H1 (cell line): ENCODE results near the gene MTPN. TPM values are rescaled to one million over a fixed set of nuclear protein-coding genes. Genes with fewer than 3 reads are reported as not detected.

Experiments used
- CTCF ChIA-PET: fragments of 300-600 bp; sonication (Branson Sonifier 250); formaldehyde crosslinking; loops from one replicate; lab custom pipeline; 2021; ENCODE audit not compliant: partially characterized antibody; lab: Charles Lee
- POLR2A ChIA-PET: fragments of 300-600 bp; sonication (Branson Sonifier 250); formaldehyde crosslinking; loops from one replicate; lab custom pipeline; 2021; ENCODE audit warnings: inconsistent platforms; ENCODE audit not compliant: partially characterized antibody; lab: Charles Lee
- DNase-seq, 2 experiments: peaks; one replicate each; pipeline versions ENCODE4 v3.0.0 to v3.0.0-alpha.2; 2010 to 2022; ENCODE audit warnings: low spot score in 2 of 2, low read depth in 1 of 2, mixed read lengths in 1 of 2
- FAIRE-seq: peaks from 2 replicates; lab custom pipeline; 2011; peaks lifted over from hg19 to GRCh38; lab: Jason Lieb, UNC
- H2AFZ ChIP-seq: 2 replicates; pipeline ENCODE4 v1.8.1; 2012; ENCODE audit warnings: low read length, inconsistent platforms
- H2AK5ac ChIP-seq: 2 replicates; pipeline ENCODE4 v1.6.1; 2013; ENCODE audit warnings: low read depth, low read length
- H2BK120ac ChIP-seq: replicated peaks from 2 replicates; pipeline ENCODE3; 2013; ENCODE audit warnings: low read depth, low read length, inconsistent platforms
- H2BK12ac ChIP-seq: 2 replicates; pipeline ENCODE4 v1.6.1; 2013; ENCODE audit warnings: low read depth, low read length
- H2BK15ac ChIP-seq: 2 replicates; pipeline ENCODE4 v1.6.1; 2013; ENCODE audit warnings: low read length
- H2BK20ac ChIP-seq: 2 replicates; pipeline ENCODE4 v1.6.1; 2013; ENCODE audit warnings: low read length
- H2BK5ac ChIP-seq: 2 replicates; pipeline ENCODE4 v1.6.1; 2013; ENCODE audit warnings: low read depth, low read length
- H3K14ac ChIP-seq: 2 replicates; pipeline ENCODE4 v1.6.1; 2013; ENCODE audit warnings: inconsistent platforms; ENCODE audit not compliant: insufficient read length
- H3K18ac ChIP-seq: 2 replicates; pipeline ENCODE4 v1.6.1; 2013; ENCODE audit warnings: low read length; ENCODE audit errors: extremely low read depth
- H3K23ac ChIP-seq: 2 replicates; pipeline ENCODE4 v1.6.1; 2013; ENCODE audit warnings: inconsistent platforms; ENCODE audit not compliant: insufficient read length
- H3K23me2 ChIP-seq: 2 replicates; pipeline ENCODE4 v1.6.1; 2013; ENCODE audit warnings: low read depth, low read length
- H3K27ac ChIP-seq: 2 replicates; pipeline ENCODE4 v1.6.1; 2011; ENCODE audit warnings: low read depth, low read length, inconsistent platforms
- H3K27me3 ChIP-seq, 4 experiments: replicated peaks in 1 of 4; 1 replicate in 1 of 4; 2 replicates in 3 of 4; pipeline versions ENCODE4 v1.6.1 to v1.8.1; 2011 to 2013; ENCODE audit warnings: low read length in 3 of 4, mild to moderate bottlenecking in 3 of 4, inconsistent platforms in 2 of 4, mixed read lengths in 2 of 4, moderate library complexity in 1 of 4; ENCODE audit not compliant: control insufficient read depth in 3 of 4, insufficient read depth in 3 of 4; ENCODE audit errors: extremely low read depth in 1 of 4
- H3K36me3 ChIP-seq, 4 experiments: 2 replicates each; pipeline versions ENCODE4 v1.6.1 to v1.8.1; 2011 to 2013; ENCODE audit warnings: mild to moderate bottlenecking in 4 of 4, low read length in 3 of 4, moderate library complexity in 2 of 4, control low read depth in 1 of 4, inconsistent platforms in 1 of 4; ENCODE audit not compliant: insufficient read depth in 4 of 4, control insufficient read depth in 2 of 4
- H3K4ac ChIP-seq: replicated peaks from 2 replicates; pipeline ENCODE3; 2013; ENCODE audit warnings: low read length, low read depth, mixed read lengths, inconsistent platforms; ENCODE audit not compliant: insufficient read length
- H3K4me1 ChIP-seq, 4 experiments: replicated peaks in 1 of 4; 1 replicate in 1 of 4; 2 replicates in 3 of 4; pipeline versions ENCODE4 v1.6.1 to v1.8.1; 2011 to 2013; ENCODE audit warnings: low read length in 3 of 4, inconsistent platforms in 2 of 4, mixed read lengths in 1 of 4; ENCODE audit not compliant: insufficient read depth in 4 of 4, control insufficient read depth in 3 of 4
- H3K4me2 ChIP-seq, 2 experiments: 2 replicates each; pipeline versions ENCODE4 v1.6.1 to v1.8.1; 2011 to 2013; ENCODE audit warnings: low read depth in 2 of 2, low read length in 2 of 2, control low read depth in 1 of 2, inconsistent platforms in 1 of 2, mild to moderate bottlenecking in 1 of 2; ENCODE audit not compliant: insufficient read depth in 1 of 2
- H3K4me3 ChIP-seq, 4 experiments: fragments of 200-600, 300-600 bp in 1 of 4; sonication (generic), shearing (Covaris generic), sonication (Bioruptor Twin) in 1 of 4; 2 replicates each; pipeline versions ENCODE4 v1.5.1 to v1.8.1; 2011 to 2016; ENCODE audit warnings: low read length in 4 of 4, low read depth in 3 of 4, control low read depth in 2 of 4, inconsistent platforms in 2 of 4, mild to moderate bottlenecking in 2 of 4, mixed read lengths in 1 of 4, moderate library complexity in 1 of 4; ENCODE audit not compliant: insufficient read depth in 2 of 4; ENCODE audit errors: extremely low read depth in 1 of 4
- H3K56ac ChIP-seq: replicated peaks from 2 replicates; pipeline ENCODE3; 2013; ENCODE audit warnings: low read depth, mild to moderate bottlenecking, mixed read lengths, low read length, inconsistent platforms; ENCODE audit not compliant: insufficient read length
- H3K79me1 ChIP-seq: 2 replicates; pipeline ENCODE4 v1.6.1; 2013; ENCODE audit warnings: low read depth, low read length, control low read depth
- H3K79me2 ChIP-seq, 2 experiments: 2 replicates each; pipeline versions ENCODE4 v1.6.1 to v1.8.1; 2012 to 2013; ENCODE audit warnings: low read length in 2 of 2, mild to moderate bottlenecking in 2 of 2, inconsistent platforms in 1 of 2; ENCODE audit not compliant: insufficient read depth in 2 of 2, control insufficient read depth in 1 of 2
- H3K9ac ChIP-seq, 4 experiments: replicated peaks in 1 of 4; 1 replicate in 1 of 4; 2 replicates in 3 of 4; pipeline versions ENCODE4 v1.6.1 to v1.8.1; 2011 to 2013; ENCODE audit warnings: low read depth in 3 of 4, low read length in 3 of 4, control low read depth in 2 of 4, mild to moderate bottlenecking in 2 of 4, moderate library complexity in 2 of 4, inconsistent platforms in 1 of 4; ENCODE audit errors: extremely low read depth in 1 of 4
- H3K9me3 ChIP-seq, 2 experiments: 2 replicates each; pipeline versions ENCODE4 v1.6.1 to v1.8.1; 2012 to 2013; ENCODE audit warnings: mild to moderate bottlenecking in 2 of 2, moderate library complexity in 2 of 2, control low read depth in 1 of 2, inconsistent platforms in 1 of 2, low read depth in 1 of 2, low read length in 1 of 2, mixed read lengths in 1 of 2; ENCODE audit not compliant: insufficient read depth in 2 of 2
- H4K20me1 ChIP-seq, 2 experiments: replicated peaks in 1 of 2; 2 replicates each; pipeline versions ENCODE3 to v1.8.1; 2011 to 2013; ENCODE audit warnings: inconsistent platforms in 2 of 2, low read length in 2 of 2, mild to moderate bottlenecking in 1 of 2; ENCODE audit not compliant: insufficient read depth in 2 of 2, control insufficient read depth in 1 of 2
- H4K5ac ChIP-seq: 2 replicates; pipeline ENCODE4 v1.6.1; 2013; ENCODE audit warnings: low read length, low read depth, mixed read lengths, inconsistent platforms; ENCODE audit not compliant: insufficient read length
- H4K8ac ChIP-seq: 2 replicates; pipeline ENCODE4 v1.8.0; 2013; ENCODE audit warnings: mild to moderate bottlenecking, moderate library complexity, low read length, inconsistent platforms; ENCODE audit not compliant: insufficient read depth; ENCODE audit errors: extremely low read depth
- H4K91ac ChIP-seq: replicated peaks from 2 replicates; pipeline ENCODE3; 2013; ENCODE audit warnings: low read length, mixed read lengths, inconsistent platforms; ENCODE audit not compliant: insufficient read length
- BACH1 ChIP-seq: IDR thresholded peaks from 2 replicates; pipeline ENCODE4 v1.6.1; 2012; ENCODE audit warnings: low read length, improper control_type of control experiment
- MAFK ChIP-seq: IDR thresholded peaks from 2 replicates; pipeline ENCODE4 v1.6.1; 2012; ENCODE audit warnings: low read depth, mild to moderate bottlenecking, improper control_type of control experiment, low read length
- WGBS, 2 experiments: shearing (Covaris generic) in 1 of 2; methylation state at CpG; one replicate each; pipeline versions ENCODE4 v1.1.6 to v1.1.7; 2013 to 2015; ENCODE audit warnings: low lambda C conversion rate in 2 of 2, mixed read lengths in 2 of 2, inconsistent platforms in 1 of 2, low coverage in 1 of 2, missing lambda C conversion rate in 1 of 2; ENCODE audit not compliant: insufficient replicate concordance in 2 of 2, insufficient coverage in 1 of 2, insufficient read length in 1 of 2; ENCODE audit errors: extremely low coverage in 1 of 2, missing lambda C conversion rate in 1 of 2; 5-methylcytosine and 5-hydroxymethylcytosine counted together
- polyA plus RNA-seq, 7 experiments: library from polyadenylated mRNA; depleted of rRNA in 3 of 7; stranded (reverse) in 5 of 7; unstranded in 2 of 7; fragments of >200 nt in 5 of 7; fragments of 200-250 nt in 2 of 7; gene quantifications; 1 replicate in 5 of 7; 2 replicates in 1 of 7; 4 replicates in 1 of 7; pipeline versions ENCODE4 v1.2.1 to v1.2.3, GENCODE V29; 2011 to 2013; ENCODE audit warnings: missing spikeins in 2 of 7, mixed read lengths in 2 of 7
- total RNA-seq: library from RNA; stranded (reverse); fragmentation: NEBNext Ultra II Directional; extraction: Animal tissue kit (Norgen Biotek cat#: 25700); gene quantifications from 2 replicates; pipeline ENCODE4 v1.2.1, GENCODE V29; 2021

MTPN gene
- total and polyA plus RNA-seq, 2 of the 8 experiments (the other 6 are each of a cell fraction or from before 2014, with no cell fraction given), result 33.0 to 101 TPM

DNA sequence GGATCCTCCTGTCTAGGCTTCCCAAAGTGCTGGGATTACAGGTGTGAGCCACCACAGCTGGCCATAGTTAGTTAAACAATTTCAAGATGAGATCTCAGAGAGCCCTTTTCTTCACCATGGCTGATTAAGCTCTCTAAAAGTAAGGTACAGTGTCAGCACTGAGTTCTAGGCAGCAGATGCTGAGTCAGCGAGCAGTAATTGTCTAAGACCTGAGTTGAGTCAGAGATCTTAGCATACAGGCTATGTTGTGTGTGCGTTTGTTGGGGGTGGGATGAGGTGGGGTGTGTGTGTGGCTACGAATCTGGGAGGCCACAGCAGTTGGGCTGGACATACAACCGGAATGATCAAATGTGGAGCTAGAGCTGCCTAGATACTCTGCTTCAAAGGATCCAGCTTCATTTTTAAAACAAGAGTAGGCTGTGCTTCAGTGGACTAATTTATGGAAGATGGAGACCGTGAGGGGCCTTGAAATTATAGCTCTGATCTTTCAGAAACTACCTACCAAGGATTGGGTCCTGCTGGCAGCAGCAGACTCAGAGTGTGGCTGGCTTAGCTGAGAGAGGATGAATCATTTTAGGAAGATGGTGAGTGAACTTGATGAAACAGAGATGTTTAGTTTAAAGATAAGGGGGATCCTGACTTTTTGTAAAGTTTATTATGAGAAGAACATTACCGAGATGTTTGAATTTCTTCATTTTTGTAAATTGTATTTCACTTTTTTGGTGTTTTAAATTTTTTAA is 17.5 kb upstream of the MTPN start:
- no peaks in the 10 kb centered on the region for H3K79me2 ChIP-seq
- no peaks in the 10 kb centered on the region for H3K79me1 ChIP-seq
- H2AK5ac ChIP-seq, result no peak overlapping the region
- no peak overlapping the region for H3K4ac ChIP-seq
- no peak overlapping the region for H3K9ac ChIP-seq
- no peak overlapping the region for H3K4me2 ChIP-seq
- no peak overlapping the region for H2BK20ac ChIP-seq
- no peak overlapping the region for H4K5ac ChIP-seq
- H2BK120ac ChIP-seq, result no peak overlapping the region
- H2BK5ac ChIP-seq, result no peak overlapping the region
- H3K14ac ChIP-seq, result no peak overlapping the region
- H4K91ac ChIP-seq, result no peak overlapping the region
- peak; percentile 71 for TF ChIP-seq MAFK
- TF ChIP-seq BACH1, result no peak
- H3K18ac ChIP-seq, result no peak overlapping the region
- H3K27me3 ChIP-seq, result no peaks in the 10 kb centered on the region
- no peak overlapping the region for H3K27ac ChIP-seq
- 80% methylated on average over 6 of the region's 6 CpGs; no CpG with 5 or more reads in 1 of the 2 experiments for whole genome bisulfite sequencing, 2 experiments
- H3K4me3 ChIP-seq, result no peak overlapping the region
- no peak overlapping the region for H2BK15ac ChIP-seq
- POLR2A ChIA-PET, result no interaction called here
- CTCF ChIA-PET, result interaction anchor here (0.6 to 4.6 kb wide), 3 partner anchors 15 to 252 kb away, joined by 3 to 33 read pairs (median 5); no protein-coding TSS in a partner anchor
- H3K56ac ChIP-seq, result no peak overlapping the region
- FAIRE-seq (no peak), DNase-seq (no peak)
- no peak overlapping the region for H4K8ac ChIP-seq
- no peaks in the 10 kb centered on the region for H3K4me1 ChIP-seq
- H2AFZ ChIP-seq, result no peak overlapping the region
- H4K20me1 ChIP-seq, result no peaks in the 10 kb centered on the region
- no peaks in the 10 kb centered on the region for H3K36me3 ChIP-seq
- H3K23me2 ChIP-seq, result no peaks in the 10 kb centered on the region
- H2BK12ac ChIP-seq, result no peak overlapping the region
- no peaks in the 10 kb centered on the region for H3K9me3 ChIP-seq
- no peak overlapping the region for H3K23ac ChIP-seq
